Activated CD4-positive, CD25-positive, alpha-beta regulatory T cell (primary cell): Measurements from ENCODE around the gene PATZ1.

Experiments used
- DNase-seq, 4 experiments: peaks; one replicate each; lab custom pipeline; 2025; lab: John Stamatoyannopoulos, UW

PATZ1 gene

GRCh38 chr22:31308181-31308580, 38.0 kb downstream of the PATZ1 start:
- DNase-seq, result no peak

- DNase-seq, result no peak
These were observed 41.0 kb downstream of the PATZ1 start for GRCh38 chr22:31305194-31305593.

GRCh38 chr22:31302537-31302936, 43.6 kb downstream of the PATZ1 start:
- no peak for DNase-seq

- no peak for DNase-seq
These were observed 44.1 kb downstream of the PATZ1 start for GRCh38 chr22:31302006-31302405.

GRCh38 chr22:31300896-31301295, 45.2 kb downstream of the PATZ1 start:
- no peak for DNase-seq

- DNase-seq, result no peak
These were observed 50.1 kb downstream of the PATZ1 start for GRCh38 chr22:31295831-31296657.

- no peak for DNase-seq
These were observed 50.8 kb downstream of the PATZ1 start for GRCh38 chr22:31295360-31295759.

- DNase-seq, result peak; percentile 44 to 76 (median 61)
These were observed 53.7 kb downstream of the PATZ1 start, which contains the start of gene PIK3IP1 for GRCh38 chr22:31292236-31292989. PIK3IP1 (minus strand) TSS chr22:31292488; CDS start chr22:31292344, 144 bp downstream.

GRCh38 chr22:31291481-31292235, 54.5 kb downstream of the PATZ1 start:
- DNase-seq, result no peak

- peak; percentile 86 to 96 (median 92) for DNase-seq
These were observed 55.4 kb downstream of the PATZ1 start for GRCh38 chr22:31290494-31291471.

GRCh38 chr22:31289344-31289743, 56.8 kb downstream of the PATZ1 start:
- no peak for DNase-seq

- DNase-seq, result no peak
These were observed 57.5 kb downstream of the PATZ1 start for GRCh38 chr22:31288496-31289240.

GRCh38 chr22:31287818-31288495, 58.2 kb downstream of the PATZ1 start:
- DNase-seq, result no peak

GRCh38 chr22:31286360-31287255, 59.5 kb downstream of the PATZ1 start:
- peak in 2 of 4 experiments; percentile 22 to 49 for DNase-seq

- DNase-seq, result no peak
These were observed 61.6 kb downstream of the PATZ1 start for GRCh38 chr22:31284281-31285155.

- no peak for DNase-seq
These were observed 63.2 kb downstream of the PATZ1 start for GRCh38 chr22:31282748-31283468.

GRCh38 chr22:31281733-31282132, 64.4 kb downstream of the PATZ1 start:
- DNase-seq, result no peak
